ENCODE data around the gene TANC1.

Gene TANC1

DNA sequence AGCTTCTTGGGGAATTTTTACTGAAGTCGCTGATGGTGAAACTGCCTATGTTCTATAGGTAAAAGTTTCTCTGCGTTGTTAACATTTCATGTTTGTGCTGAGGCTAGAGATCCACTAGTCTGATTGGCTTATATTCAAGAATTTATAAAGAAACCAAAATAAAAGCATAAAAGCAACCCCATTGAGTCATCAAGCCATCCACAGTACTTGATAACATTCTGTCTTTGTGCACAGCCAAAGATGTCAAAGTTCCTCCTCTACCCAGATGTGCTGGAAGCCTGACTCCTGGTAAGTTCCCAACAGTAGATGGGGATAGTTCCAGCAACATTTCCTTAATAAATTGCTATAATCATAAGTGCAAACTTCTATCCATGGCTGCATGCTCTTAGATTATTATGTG, 107.8 kb downstream of the TANC1 start:
- Histone ChIP-seq H3K79me1 (ENCODE audit: low read length) (no peaks in the 10 kb centered on the region), H2AFZ (ENCODE audit: insufficient read depth, low read length, poor library complexity) (no peak overlapping the region), H3K4me1 (ENCODE audit: control insufficient read depth in 1 of 2, insufficient read depth in 2 of 2, low read length in 2 of 2) (peaks cover 0 to 2% of the 10 kb centered on the region in 2 experiments), H3K27me3 (ENCODE audit: insufficient read depth, low read length) (no peaks in the 10 kb centered on the region), H2BK12ac (ENCODE audit: low read length) (no peak overlapping the region), H3K9ac (ENCODE audit: low read length) (no peak overlapping the region), H3K79me2 (ENCODE audit: control insufficient read depth, insufficient read depth, low read length, poor library complexity) (no peaks in the 10 kb centered on the region), H4K91ac (ENCODE audit: low read depth, low read length) (no peak overlapping the region), H3K14ac (ENCODE audit: low read length) (no peak overlapping the region), H3K23ac (ENCODE audit: low read length) (no peak overlapping the region), H3K4me3 (ENCODE audit: low read depth, low read length) (no peak overlapping the region), H3K36me3 (ENCODE audit: control insufficient read depth in 1 of 2, insufficient read depth in 2 of 2, low read length in 2 of 2) (peaks cover 0 to 2% of the 10 kb centered on the region in 2 experiments), H3K9me3 (ENCODE audit: insufficient read depth, low read depth, low read length) (no peaks in the 10 kb centered on the region), H3K18ac (ENCODE audit: low read length) (no peak overlapping the region), H3K4ac (ENCODE audit: low read depth, low read length) (no peak overlapping the region), H3K4me2 (ENCODE audit: low read length) (no peak overlapping the region), H2AK5ac (ENCODE audit: low read length) (no peak overlapping the region), H4K8ac (ENCODE audit: low read depth, low read length) (no peak overlapping the region), H3K27ac (ENCODE audit: low read depth, low read length) (no peak overlapping the region), H2BK5ac (ENCODE audit: low read depth, low read length, poor library complexity) (no peak overlapping the region), H2BK120ac (ENCODE audit: insufficient read depth, low read length, poor library complexity) (no peak overlapping the region), H4K12ac (ENCODE audit: low read depth, low read length) (no peak overlapping the region)
- no CpG with 5 or more reads among the region's 2 CpGs for WGBS (ENCODE audit: extremely low coverage, insufficient coverage, insufficient read length)
- no peak for DNase-seq

GRCh38 chr2:159077869-159078268, 109.4 kb downstream of the TANC1 start:
- Histone ChIP-seq H3K4ac (ENCODE audit: low read depth, low read length) (no peak overlapping the region), H3K79me1 (ENCODE audit: low read length) (peaks cover 1% of the 10 kb centered on the region)
- no peak for DNase-seq

DNA sequence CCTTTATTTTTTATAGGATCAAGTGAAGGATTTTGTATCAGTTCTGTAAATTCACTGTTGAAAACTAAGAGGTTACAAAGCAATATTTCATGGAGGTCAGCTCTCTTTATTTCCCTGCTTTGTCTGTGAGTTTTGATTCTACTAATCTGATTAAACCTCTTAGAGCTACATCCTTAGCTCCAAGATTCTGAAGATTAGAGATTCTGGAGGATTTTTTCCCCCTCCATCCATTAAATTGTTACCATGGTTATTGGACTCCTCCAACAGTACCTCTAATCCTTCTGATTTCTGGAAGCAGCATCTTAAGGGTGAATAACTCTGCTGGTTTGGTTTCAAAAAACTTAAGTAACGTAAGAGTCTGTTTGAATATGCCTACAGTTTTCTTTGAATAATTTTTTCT, 110.0 kb downstream of the TANC1 start:
- Histone ChIP-seq H3K4me1 (ENCODE audit: control insufficient read depth in 1 of 2, insufficient read depth in 2 of 2, low read length in 2 of 2) (no peaks in the 10 kb centered on the region), H3K4ac (ENCODE audit: low read depth, low read length) (no peak overlapping the region), H3K27ac (ENCODE audit: low read depth, low read length) (no peak overlapping the region), H3K4me2 (ENCODE audit: low read length) (no peak overlapping the region), H3K79me1 (ENCODE audit: low read length) (peaks cover 1% of the 10 kb centered on the region), H3K36me3 (ENCODE audit: control insufficient read depth in 1 of 2, insufficient read depth in 2 of 2, low read length in 2 of 2) (no peaks in the 10 kb centered on the region), H2BK120ac (ENCODE audit: insufficient read depth, low read length, poor library complexity) (no peak overlapping the region), H3K9ac (ENCODE audit: low read length) (no peak overlapping the region), H3K79me2 (ENCODE audit: control insufficient read depth, insufficient read depth, low read length, poor library complexity) (no peaks in the 10 kb centered on the region), H2BK5ac (ENCODE audit: low read depth, low read length, poor library complexity) (no peak overlapping the region), H3K4me3 (ENCODE audit: low read depth, low read length) (no peak overlapping the region), H2AK5ac (ENCODE audit: low read length) (no peak overlapping the region), H3K9me3 (ENCODE audit: insufficient read depth, low read depth, low read length) (no peaks in the 10 kb centered on the region), H2BK12ac (ENCODE audit: low read length) (no peak overlapping the region), H3K27me3 (ENCODE audit: insufficient read depth, low read length) (no peaks in the 10 kb centered on the region), H2AFZ (ENCODE audit: insufficient read depth, low read length, poor library complexity) (no peak overlapping the region), H4K12ac (ENCODE audit: low read depth, low read length) (no peak overlapping the region), H3K14ac (ENCODE audit: low read length) (no peak overlapping the region), H3K23ac (ENCODE audit: low read length) (no peak overlapping the region), H4K8ac (ENCODE audit: low read depth, low read length) (no peak overlapping the region), H3K18ac (ENCODE audit: low read length) (no peak overlapping the region), H4K91ac (ENCODE audit: low read depth, low read length) (no peak overlapping the region)
- WGBS (ENCODE audit: extremely low coverage, insufficient coverage, insufficient read length), result no CpG with 5 or more reads among the region's 1 CpG
- DNase-seq, result no peak

More at GRCh38 chr2:159077869-159078268, 109.4 kb downstream of the TANC1 start:
- H3K36me3 ChIP-seq (ENCODE audit: control insufficient read depth in 1 of 2, insufficient read depth in 2 of 2, low read length in 2 of 2), result no peaks in the 10 kb centered on the region
- no peaks in the 10 kb centered on the region for H3K9me3 ChIP-seq (ENCODE audit: insufficient read depth, low read depth, low read length)
- H3K4me2 ChIP-seq (ENCODE audit: low read length), result no peak overlapping the region
- H4K91ac ChIP-seq (ENCODE audit: low read depth, low read length), result no peak overlapping the region
- H3K27ac ChIP-seq (ENCODE audit: low read depth, low read length), result no peak overlapping the region
- H3K4me1 ChIP-seq (ENCODE audit: control insufficient read depth in 1 of 2, insufficient read depth in 2 of 2, low read length in 2 of 2), result peaks cover 0 to 2% of the 10 kb centered on the region in 2 experiments
- H2AK5ac ChIP-seq (ENCODE audit: low read length), result no peak overlapping the region
- H3K79me2 ChIP-seq (ENCODE audit: control insufficient read depth, insufficient read depth, low read length, poor library complexity), result no peaks in the 10 kb centered on the region
- no peak overlapping the region for H3K14ac ChIP-seq (ENCODE audit: low read length)
- H2AFZ ChIP-seq (ENCODE audit: insufficient read depth, low read length, poor library complexity), result no peak overlapping the region
- H2BK120ac ChIP-seq (ENCODE audit: insufficient read depth, low read length, poor library complexity), result no peak overlapping the region
- H2BK5ac ChIP-seq (ENCODE audit: low read depth, low read length, poor library complexity), result no peak overlapping the region
- H3K27me3 ChIP-seq (ENCODE audit: insufficient read depth, low read length), result no peaks in the 10 kb centered on the region
- no peak overlapping the region for H3K4me3 ChIP-seq (ENCODE audit: low read depth, low read length)
- H4K8ac ChIP-seq (ENCODE audit: low read depth, low read length), result no peak overlapping the region
- H4K12ac ChIP-seq (ENCODE audit: low read depth, low read length), result no peak overlapping the region
- no peak overlapping the region for H3K18ac ChIP-seq (ENCODE audit: low read length)
- no peak overlapping the region for H3K23ac ChIP-seq (ENCODE audit: low read length)
- no peak overlapping the region for H3K9ac ChIP-seq (ENCODE audit: low read length)
- H2BK12ac ChIP-seq (ENCODE audit: low read length), result no peak overlapping the region

DNA sequence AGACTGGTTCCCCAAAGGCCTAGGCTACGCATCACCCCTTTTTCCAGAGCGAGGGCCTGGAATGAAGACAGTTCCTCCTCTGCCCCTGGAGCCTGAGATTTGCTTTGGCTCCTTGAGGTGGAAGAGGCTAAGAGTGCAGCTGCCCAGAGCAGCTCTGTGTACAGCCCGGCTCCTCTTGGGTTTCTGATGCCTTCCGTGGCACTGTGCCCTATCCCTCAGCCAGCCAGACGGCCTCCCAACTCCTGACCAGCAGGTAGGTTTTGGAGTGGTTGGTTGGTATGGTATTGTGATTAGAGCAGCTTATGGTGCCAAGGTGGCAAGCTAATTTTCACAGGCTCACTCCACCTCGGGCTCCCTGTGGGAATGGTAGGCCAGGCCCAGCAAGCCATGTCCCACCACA, 112.2 kb downstream of the TANC1 start:
- no peak overlapping the region for H2BK12ac ChIP-seq (ENCODE audit: low read length)
- H3K79me1 ChIP-seq (ENCODE audit: low read length), result peaks cover 1% of the 10 kb centered on the region
- no peak overlapping the region for H2BK5ac ChIP-seq (ENCODE audit: low read depth, low read length, poor library complexity)
- H3K27ac ChIP-seq (ENCODE audit: low read depth, low read length), result no peak overlapping the region
- no peak overlapping the region for H3K4ac ChIP-seq (ENCODE audit: low read depth, low read length)
- no peak overlapping the region for H3K23ac ChIP-seq (ENCODE audit: low read length)
- no peak overlapping the region for H4K8ac ChIP-seq (ENCODE audit: low read depth, low read length)
- H3K4me2 ChIP-seq (ENCODE audit: low read length), result no peak overlapping the region
- WGBS (ENCODE audit: extremely low coverage, insufficient coverage, insufficient read length), result no CpG with 5 or more reads among the region's 6 CpGs
- H2AK5ac ChIP-seq (ENCODE audit: low read length), result no peak overlapping the region
- H3K9ac ChIP-seq (ENCODE audit: low read length), result no peak overlapping the region
- no peak overlapping the region for H2AFZ ChIP-seq (ENCODE audit: insufficient read depth, low read length, poor library complexity)
- no peaks in the 10 kb centered on the region for H3K27me3 ChIP-seq (ENCODE audit: insufficient read depth, low read length)
- H4K91ac ChIP-seq (ENCODE audit: low read depth, low read length), result no peak overlapping the region
- DNase-seq, result no peak
- H4K12ac ChIP-seq (ENCODE audit: low read depth, low read length), result no peak overlapping the region
- H2BK120ac ChIP-seq (ENCODE audit: insufficient read depth, low read length, poor library complexity), result no peak overlapping the region
- H3K4me1 ChIP-seq (ENCODE audit: control insufficient read depth in 1 of 2, insufficient read depth in 2 of 2, low read length in 2 of 2), result no peaks in the 10 kb centered on the region
- H3K9me3 ChIP-seq (ENCODE audit: insufficient read depth, low read depth, low read length), result no peaks in the 10 kb centered on the region
- H3K18ac ChIP-seq (ENCODE audit: low read length), result no peak overlapping the region
- H3K36me3 ChIP-seq (ENCODE audit: control insufficient read depth in 1 of 2, insufficient read depth in 2 of 2, low read length in 2 of 2), result no peaks in the 10 kb centered on the region
- no peaks in the 10 kb centered on the region for H3K79me2 ChIP-seq (ENCODE audit: control insufficient read depth, insufficient read depth, low read length, poor library complexity)
- H3K4me3 ChIP-seq (ENCODE audit: low read depth, low read length), result no peak overlapping the region
- no peak overlapping the region for H3K14ac ChIP-seq (ENCODE audit: low read length)

Data from trophoblast cell (in vitro differentiated cells and primary cell).